HepG2 (cell line): ENCODE data around the gene GFER.

Experiments used
- CTCF ChIP-seq: sonication (generic); formaldehyde crosslinking; IDR thresholded peaks from 2 replicates; pipeline ENCODE4 v1.5.0; 2020; ENCODE audit warnings: mild to moderate bottlenecking, missing genetic modification reagents, moderate library complexity
- ETS1 ChIP-seq: sonication (generic); formaldehyde crosslinking; IDR thresholded peaks from 2 replicates; pipeline ENCODE4 v1.4.0; 2020; ENCODE audit warnings: missing genetic modification reagents
- GTF2F1 ChIP-seq: fragments of 150-350 bp; IDR thresholded peaks from 2 replicates; pipeline ENCODE4 v1.6.1; 2014; ENCODE audit warnings: low read length
- HOXA7 ChIP-seq: sonication (generic); formaldehyde crosslinking; IDR thresholded peaks from 2 replicates; pipeline ENCODE4 v1.8.1; 2022; ENCODE audit warnings: mild to moderate bottlenecking, missing genetic modification reagents, moderate library complexity
- ZBTB33 ChIP-seq: sonication (generic); formaldehyde crosslinking; IDR thresholded peaks from 2 replicates; pipeline ENCODE4 v1.4.0; 2020; ENCODE audit warnings: missing genetic modification reagents

- TF ChIP-seq CTCF (CRISPR knock-in tag), result no peak
- TF ChIP-seq ETS1 (CRISPR knock-in tag), result no peak
- TF ChIP-seq ZBTB33 (CRISPR knock-in tag), result no peak
- TF ChIP-seq GTF2F1, result no peak
- TF ChIP-seq HOXA7 (CRISPR knock-in tag), result no peak
Measured at GRCh38 chr16:1989209-1990100, 5.5 kb downstream of the GFER start, which contains the start of gene SYNGR3.
